Astrocyte of the spinal cord (primary cell): Measurements from ENCODE around the gene LPCAT4.

Source experiments
- DNase-seq: peaks from one replicate; pipeline ENCODE4 v3.0.0; 2011; ENCODE audit warnings: low read depth, low spot score
- H3K4me3 ChIP-seq: 2 replicates; pipeline ENCODE4 v1.5.1; 2011; ENCODE audit warnings: low read depth, mild to moderate bottlenecking, low read length, moderate library complexity
- in situ Hi-C: cut with HindIII; loops from 2 replicates; pipeline ENCODE4 v1.10.0; 2017; ENCODE audit warnings: low sequenced_read_pairs
- TF ChIP-seq, protein P1 (sequence below): IDR thresholded peaks from 2 replicates; pipeline ENCODE4 v1.5.1; 2012; ENCODE audit warnings: low read depth, mild to moderate bottlenecking, low read length, inconsistent platforms

LPCAT4 gene

GRCh38 chr15:34324933-34325332 is 42.1 kb downstream of the LPCAT4 start:
- in situ Hi-C loops: no loop called here
- H3K4me3 ChIP-seq: no peak overlapping the region
- TF ChIP-seq, protein P1, sequence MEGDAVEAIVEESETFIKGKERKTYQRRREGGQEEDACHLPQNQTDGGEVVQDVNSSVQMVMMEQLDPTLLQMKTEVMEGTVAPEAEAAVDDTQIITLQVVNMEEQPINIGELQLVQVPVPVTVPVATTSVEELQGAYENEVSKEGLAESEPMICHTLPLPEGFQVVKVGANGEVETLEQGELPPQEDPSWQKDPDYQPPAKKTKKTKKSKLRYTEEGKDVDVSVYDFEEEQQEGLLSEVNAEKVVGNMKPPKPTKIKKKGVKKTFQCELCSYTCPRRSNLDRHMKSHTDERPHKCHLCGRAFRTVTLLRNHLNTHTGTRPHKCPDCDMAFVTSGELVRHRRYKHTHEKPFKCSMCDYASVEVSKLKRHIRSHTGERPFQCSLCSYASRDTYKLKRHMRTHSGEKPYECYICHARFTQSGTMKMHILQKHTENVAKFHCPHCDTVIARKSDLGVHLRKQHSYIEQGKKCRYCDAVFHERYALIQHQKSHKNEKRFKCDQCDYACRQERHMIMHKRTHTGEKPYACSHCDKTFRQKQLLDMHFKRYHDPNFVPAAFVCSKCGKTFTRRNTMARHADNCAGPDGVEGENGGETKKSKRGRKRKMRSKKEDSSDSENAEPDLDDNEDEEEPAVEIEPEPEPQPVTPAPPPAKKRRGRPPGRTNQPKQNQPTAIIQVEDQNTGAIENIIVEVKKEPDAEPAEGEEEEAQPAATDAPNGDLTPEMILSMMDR: no peak
- DNase-seq: no peak

GRCh38 chr15:34323217-34323616 is 43.8 kb downstream of the LPCAT4 start:
- no peak for DNase-seq
- TF ChIP-seq, protein P1: no peak
- in situ Hi-C loops: no loop called here
- H3K4me3 ChIP-seq: no peak overlapping the region

DNA sequence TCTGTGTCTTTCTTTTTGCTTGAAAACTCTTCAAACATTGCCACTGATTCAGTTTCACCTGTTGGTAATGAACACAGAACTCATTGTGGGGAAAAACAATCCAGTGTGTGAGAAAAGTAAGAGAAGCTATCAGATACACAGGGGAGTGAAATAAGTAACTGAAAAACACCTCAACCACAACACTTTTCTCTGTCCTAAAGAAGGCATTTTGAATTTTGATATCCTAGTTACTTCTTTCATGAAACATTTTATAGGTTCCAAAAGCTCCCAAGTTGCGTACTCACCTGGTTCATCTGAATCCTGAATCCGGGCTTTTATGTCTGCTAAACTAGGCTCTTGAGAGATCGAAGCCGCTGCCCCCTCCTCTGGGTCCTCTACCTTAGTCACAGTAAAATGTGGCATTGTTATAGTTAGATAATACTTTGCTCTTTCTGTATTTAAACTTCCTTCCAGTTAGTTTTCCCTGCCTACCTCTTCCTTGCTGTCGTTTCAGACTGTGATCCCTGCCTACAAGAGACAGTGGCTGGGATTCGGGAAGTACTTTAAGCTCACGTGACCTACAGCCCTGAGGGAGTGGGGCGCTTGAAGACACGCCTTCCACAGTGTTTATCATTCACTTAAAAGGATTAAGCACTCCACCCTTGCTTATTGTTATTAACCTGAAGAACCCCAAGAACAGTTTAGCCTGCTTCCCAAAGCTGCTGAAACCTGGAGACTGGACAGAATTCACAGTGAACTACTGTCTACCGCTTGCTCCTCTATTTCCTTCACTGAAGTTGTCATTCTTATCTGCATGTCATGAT is 48.5 kb downstream of the LPCAT4 start:
- peak; percentile 60 for DNase-seq

GRCh38 chr15:34314491-34315490 is 52.2 kb downstream of the LPCAT4 start:
- in situ Hi-C loops: no loop called here
- no peak overlapping the region for H3K4me3 ChIP-seq
- TF ChIP-seq, protein P1: no peak
- DNase-seq: no peak

More for the DNA sequence above, 48.5 kb downstream of the LPCAT4 start:
- in situ Hi-C loops: no loop called here
- peak overlapping the region; percentile 44 for H3K4me3 ChIP-seq
- TF ChIP-seq, protein P1: no peak

- in situ Hi-C loops: no loop called here
- TF ChIP-seq, protein P1: no peak
- H3K4me3 ChIP-seq: no peak overlapping the region
- no peak for DNase-seq
These were observed 55.4 kb downstream of the LPCAT4 start for GRCh38 chr15:34311563-34311962.
